Non-pigmented ciliary epithelial cell (primary cell): ENCODE data around the gene NLRC4.
"Not testable (repeated sequence)": the region's sequence is repeated elsewhere in the genome, so short reads cannot be mapped to it uniquely, and the experiment has no call there.

Experiments
- DNase-seq: peaks from one replicate; pipeline ENCODE4 v3.0.0-alpha.2; 2010; ENCODE audit warnings: low read depth

NLRC4 gene

DNA sequence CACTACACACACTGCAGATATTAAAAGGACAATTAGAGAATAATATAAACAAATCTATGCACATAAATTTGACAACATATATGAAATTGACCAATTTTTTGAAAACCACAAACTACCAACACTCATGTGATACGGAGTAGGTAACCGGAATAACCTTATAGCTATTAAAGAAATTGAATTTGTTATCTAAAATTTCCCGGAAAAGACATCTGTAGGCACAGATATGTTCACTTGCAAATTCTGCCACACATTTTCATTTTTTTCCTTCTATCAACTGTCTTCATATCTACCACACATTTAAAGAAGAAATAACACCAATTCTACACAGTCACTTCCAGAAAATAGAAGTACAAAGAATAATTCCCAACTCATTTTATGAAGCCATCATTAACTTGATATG, 22.4 kb downstream of the NLRC4 start:
- no peak for DNase-seq

DNA sequence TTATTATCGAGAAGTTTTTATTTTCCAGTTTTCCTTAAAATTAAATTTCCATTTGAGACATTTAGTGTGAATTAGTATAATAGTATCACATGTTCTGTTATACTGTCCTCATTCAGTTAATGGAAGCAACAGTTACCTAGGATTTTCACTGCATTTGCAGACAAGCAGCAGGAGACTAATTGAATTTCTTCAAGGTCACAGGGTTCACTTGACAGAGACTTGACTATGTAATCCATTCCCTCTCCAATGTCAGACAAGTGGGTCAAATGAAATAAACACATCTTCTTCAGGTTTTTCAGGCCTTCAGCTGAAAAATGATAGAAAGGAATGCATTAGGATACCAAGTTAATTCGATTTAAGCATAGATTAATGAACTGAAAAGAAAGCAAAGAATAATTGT, 26.7 kb downstream of the NLRC4 start:
- no peak for DNase-seq

DNA sequence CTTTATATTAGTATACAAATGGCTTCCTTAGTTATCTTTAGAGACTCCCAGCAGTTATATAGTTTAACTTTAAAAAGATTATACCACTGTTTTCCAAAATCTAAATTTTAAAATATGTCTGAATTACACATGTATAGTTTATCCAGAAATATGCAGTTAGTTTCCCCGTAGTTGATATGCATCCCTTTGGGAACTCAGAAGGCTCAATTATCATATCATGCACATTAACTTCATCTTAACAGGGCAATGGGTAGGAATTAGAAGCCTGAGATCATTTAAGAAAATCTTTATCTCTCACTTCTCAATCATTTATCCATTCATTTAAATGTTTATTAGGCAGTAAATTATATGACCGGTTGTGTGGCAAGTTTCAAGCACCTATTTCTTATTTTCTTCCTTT, 27.2 kb downstream of the NLRC4 start:
- no peak for DNase-seq

DNA sequence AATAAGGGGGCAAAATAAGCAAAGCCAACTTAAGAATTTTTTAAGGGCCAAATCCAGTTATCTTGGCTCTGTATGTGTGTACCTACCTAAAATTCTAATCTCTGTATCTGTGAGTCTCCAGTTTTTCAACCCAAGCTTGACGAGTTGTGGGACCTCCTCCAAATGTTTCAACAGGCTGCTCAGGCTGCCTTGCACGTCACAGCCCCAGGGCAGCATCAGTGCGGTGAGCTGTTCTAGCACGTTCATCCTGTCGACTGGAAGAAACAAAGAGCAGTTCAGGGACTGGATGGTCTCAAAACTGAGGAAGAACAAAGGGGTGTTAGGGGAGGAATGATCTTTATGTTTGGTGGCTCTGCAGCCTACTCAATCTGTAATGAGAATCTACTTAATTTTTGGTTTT, 29.4 kb downstream of the NLRC4 start:
- peak; percentile 8 for DNase-seq

DNA sequence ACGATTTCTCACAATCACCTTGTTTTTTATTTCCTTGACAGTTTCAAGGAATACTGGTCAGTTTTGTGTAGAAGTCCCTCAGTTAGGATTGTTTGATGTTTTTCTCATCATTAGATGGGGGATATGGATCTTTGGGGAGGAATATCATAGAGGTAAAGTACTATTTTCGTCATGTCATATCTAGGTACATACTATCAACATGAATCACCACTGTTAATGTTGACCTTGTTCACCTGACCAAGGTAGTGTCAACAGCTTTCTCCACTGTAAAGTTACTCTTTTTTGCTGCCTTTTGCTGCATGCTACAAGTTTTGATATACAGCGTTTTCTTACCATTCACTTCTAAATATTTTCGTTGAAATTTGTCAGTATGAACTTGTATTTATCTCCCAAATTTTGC, 32.7 kb downstream of the NLRC4 start:
- DNase-seq, result no peak

DNA sequence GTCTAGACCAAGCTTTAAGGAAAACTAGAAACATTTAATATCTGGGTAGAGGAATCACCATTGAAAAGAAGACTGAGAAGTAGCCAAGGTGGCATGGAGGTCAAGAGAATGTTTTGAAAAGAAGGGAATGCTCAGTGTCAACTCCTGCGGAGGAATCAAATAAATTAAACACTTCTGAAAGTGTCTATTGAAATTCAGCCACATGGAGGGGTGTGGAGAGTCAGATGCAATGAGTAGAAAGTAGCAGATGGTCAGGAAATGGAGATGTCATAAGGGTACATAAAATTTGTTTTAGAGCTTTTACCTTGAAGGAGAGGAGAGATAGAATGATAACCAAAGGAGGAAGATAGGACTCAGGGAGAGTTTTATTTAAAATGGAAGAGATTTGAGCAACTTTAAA, 35.1 kb downstream of the NLRC4 start:
- no peak for DNase-seq

DNA sequence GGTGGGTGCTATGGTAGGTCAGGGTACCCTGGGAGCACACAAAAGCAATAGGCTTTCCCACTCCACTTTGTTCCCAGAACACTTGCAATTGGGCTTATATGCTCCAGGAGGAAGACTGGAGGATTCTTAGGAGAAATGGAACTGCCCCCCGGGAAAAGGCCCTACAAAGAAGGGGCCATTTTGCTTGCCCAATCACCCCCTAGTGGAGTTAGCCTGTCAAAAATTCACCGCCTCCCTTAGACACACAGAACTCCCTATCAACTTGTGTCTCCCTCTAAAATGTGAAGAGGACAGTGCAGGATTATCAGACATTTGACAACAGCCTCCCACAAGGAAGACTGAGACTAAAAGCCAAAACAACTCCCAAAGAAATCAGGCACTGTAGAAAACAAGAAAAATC, 36.5 kb downstream of the NLRC4 start:
- no peak for DNase-seq

DNA sequence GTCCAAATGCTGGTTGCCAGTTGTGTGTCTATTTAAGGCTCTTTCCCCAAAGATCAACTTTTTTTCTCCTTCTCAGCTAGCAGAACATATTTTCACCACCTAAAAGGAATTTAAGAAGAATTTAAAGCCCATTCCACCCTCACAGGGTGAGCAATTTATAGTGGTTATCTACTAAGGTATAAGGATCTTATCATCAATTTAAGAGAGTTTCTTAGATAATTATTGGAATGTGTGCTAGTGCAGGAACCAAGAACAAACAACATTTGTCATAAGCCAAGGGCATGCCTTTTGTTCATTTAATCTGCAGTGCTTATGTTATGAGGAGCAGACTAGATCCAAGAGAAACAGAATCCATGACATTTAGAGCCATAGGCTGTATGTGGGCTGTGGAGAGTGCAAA, 37.2 kb downstream of the NLRC4 start:
- DNase-seq, result no peak

DNA sequence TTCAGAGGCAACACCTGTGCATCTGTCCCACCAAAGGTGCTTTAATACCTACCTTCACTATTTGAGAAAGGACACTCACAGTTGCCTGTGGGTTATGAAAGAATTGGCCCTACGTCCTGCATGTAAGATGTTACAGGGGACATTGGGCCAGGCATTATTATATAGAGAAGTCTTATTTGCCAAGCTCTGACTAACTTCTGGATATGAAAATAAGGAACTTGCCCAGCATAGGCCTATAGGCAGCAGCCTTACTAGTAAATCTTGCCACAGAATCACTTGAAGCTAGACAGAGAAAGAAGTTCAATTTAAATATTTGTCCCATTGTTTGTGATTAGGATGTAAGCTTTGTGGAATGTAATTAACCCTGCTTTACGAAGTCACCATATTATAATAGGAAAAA, 41.7 kb downstream of the NLRC4 start:
- DNase-seq, result no peak

DNA sequence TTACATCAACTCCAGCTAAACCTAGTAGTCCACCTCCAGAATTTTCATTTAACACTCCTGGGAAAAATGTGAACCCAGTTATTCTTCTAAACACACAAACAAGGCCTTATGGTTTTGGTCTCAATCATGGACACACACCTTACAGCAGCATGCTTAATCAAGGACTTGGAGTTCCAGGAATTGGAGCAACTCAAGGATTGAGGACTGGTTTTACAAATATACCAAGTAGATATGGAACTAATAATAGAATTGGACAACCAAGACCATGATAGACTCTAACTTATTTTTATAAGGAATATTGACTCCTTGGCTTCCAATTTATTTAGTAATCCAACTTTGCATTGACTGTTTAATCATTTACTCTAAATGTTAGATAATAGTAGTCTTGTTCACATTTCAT, 44.2 kb downstream of the NLRC4 start:
- DNase-seq, result no peak

DNA sequence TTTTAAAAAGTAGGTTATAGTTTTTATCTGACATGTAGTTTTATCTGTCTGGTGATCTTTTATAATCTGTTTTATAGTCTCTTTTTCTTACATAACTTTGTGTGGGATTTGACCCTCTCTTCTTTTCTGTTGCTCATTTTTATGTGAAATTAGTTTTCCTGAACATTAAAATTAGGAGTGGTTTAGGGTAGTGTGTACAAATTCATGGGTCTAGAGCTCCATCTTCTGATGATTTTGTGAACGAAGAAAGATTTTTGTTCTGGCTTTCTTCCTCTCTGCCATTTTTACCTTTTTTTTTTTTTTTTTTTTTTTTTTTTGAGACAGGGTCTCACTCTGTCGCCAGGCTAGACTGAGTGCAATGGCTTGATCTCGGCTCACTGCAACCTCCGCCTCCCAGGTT, 52.4 kb downstream of the NLRC4 start:
- no peak for DNase-seq

DNA sequence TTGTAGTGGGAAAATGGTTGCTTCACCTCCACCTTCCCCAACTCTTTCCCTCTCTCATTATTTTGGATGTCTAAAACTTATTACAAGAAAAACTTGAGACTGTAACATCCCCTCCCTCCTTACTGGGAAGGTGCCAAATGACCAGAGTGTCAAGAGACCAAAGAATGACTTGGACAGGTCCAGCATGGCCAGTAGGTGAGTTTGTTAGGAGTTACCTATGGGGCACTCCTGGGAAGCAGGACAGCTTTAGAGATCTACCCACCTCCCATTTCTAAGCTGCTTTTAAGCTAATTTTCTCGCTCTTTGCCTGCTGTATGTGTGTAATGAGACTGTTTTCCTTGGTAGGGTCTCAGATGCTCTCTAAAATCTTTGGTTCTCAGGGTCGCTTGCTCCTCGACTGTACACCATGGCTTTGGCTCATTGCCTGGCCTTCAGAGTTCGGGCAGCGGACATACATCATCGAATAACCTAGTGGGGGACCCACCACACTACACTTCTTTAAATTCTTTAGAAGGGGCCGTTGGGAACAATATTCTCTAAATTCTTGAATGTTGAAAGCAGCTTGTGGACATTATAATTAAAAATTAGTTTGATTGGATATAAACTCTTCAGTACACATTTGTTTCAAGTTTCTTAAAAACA, 53.8 kb downstream of the NLRC4 start:
- no peak for DNase-seq

DNA sequence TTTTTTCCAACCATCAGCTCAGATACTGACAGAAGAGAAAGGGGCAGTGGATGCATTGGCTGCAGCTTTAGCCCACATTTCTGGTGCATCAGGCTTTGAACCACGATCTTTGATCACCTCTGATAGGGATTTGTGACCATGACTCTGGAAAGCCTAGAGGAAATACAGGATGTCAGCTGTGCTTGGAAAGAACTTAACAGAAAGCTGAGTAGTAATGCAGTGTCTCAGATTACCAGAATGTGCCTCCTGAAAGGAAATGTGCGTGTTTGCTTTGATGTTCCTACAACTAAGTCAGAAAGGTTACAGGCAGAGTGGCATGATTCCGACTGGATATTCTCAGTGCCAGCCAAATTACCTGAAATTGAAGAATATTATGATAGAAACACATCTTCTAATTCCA, 61.3 kb downstream of the NLRC4 start:
- not testable (repeated sequence) for DNase-seq

DNA sequence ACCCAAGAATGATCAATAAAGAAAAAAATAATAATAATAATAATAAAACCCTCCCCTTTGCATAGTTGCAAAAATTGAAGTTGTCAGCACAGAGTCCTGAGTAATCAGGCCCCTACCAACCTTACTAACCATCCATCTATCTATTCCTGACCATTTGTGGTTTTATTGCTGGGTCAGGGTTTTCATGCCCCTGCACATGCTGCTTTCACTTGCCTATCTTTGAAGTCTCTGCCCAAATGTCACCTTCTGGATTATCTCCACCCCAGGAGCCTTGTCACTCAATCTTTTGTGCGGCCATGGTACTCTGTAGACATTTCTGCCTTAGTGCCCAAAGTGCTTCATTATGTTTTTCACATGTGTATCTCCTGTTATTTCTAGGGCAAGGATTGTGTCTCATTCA, 63.9 kb downstream of the NLRC4 start:
- DNase-seq, result no peak

DNA sequence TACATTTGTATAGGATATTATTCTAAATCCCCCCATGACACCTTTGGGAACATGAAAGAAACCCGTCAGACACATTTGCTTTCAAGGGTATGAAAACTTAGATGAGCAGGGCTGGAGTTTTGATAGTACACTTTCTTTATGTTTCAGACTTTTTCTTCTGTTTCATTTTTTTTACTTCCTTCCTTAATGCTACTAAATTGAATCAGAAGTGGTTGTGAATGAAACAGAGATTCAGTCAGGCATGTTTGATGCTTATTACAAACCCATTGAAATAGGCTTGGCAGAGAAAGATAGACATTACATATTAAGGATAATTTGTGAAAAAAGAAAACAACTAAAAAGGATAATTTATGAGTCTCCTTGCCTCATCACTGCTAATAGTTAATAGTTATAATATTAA, 72.3 kb downstream of the NLRC4 start:
- no peak for DNase-seq

DNA sequence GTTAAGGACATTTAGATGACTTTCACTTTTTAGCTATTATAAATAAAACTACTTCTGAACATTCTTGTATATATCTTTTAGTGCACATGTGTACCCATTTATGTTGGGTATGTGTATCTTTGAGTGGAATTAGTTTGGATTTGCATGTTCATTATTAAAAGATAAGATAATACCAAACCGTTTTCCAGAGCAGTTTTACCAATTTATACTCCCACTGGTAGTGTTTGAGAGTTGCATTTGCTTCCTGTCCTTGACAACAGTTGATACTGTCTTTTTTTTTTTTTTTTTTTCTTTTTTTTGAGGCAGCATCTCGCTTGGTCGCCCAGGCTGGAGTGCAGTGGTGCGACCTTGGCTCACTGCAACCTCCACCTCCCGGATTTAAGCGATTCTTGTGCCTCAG, 75.7 kb downstream of the NLRC4 start:
- DNase-seq, result no peak

DNA sequence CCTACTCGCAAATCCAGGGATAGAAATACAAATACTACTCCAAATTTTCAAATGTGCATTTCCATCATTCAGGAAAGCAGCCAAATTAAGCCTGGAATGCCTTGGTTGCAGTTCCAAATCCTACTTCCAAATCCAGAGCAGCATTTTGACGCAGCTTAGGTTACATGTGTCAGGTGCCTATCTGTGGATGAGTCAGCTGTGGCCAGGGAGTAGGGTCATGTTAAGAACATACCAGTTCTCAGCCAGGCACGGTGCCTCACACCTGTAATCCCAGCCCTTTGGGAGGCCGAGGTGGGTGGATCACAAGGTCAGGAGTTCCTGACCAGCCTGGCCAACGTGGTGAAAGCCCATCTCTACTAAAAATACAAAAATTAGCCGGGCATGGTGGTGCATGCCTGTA, 82.0 kb downstream of the NLRC4 start:
- DNase-seq, result no peak
